ENCODE data around the gene CRADD.

Gene CRADD

DNA sequence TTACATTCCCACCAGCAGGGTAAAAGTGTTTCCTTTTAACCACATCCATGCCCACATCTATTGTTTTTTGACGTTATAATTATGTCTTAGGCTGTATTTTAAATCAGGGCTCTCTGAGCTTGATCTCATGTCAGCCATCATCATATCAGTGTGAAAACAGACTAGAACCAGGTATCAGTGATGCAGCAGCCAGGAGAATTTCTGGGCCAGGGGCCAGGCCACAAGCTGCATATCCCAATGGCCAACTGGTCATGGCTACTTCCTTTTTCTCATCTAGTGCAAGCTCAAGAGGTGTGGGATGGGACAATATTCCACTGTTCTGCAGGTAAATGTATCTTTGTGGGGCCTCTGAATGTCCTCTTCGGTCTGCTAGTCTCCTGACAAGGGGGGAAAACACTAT, 125.1 kb downstream of the CRADD start:
- H3K4me3 ChIP-seq (ENCODE audit: low read length in 2 of 2), result no peak overlapping the region
- no peaks in the 10 kb centered on the region for H3K9me3 ChIP-seq (ENCODE audit: control insufficient read depth in 2 of 2, low read length in 2 of 2)
- H3K27me3 ChIP-seq (ENCODE audit: control insufficient read depth in 2 of 2, insufficient read depth in 2 of 2, low read length in 2 of 2), result no peaks in the 10 kb centered on the region
- no peaks in the 10 kb centered on the region for H3K4me1 ChIP-seq (ENCODE audit: control insufficient read depth in 2 of 2, insufficient read depth in 2 of 2, low read length in 2 of 2)
- H3K9ac ChIP-seq (ENCODE audit: low read depth in 1 of 2, low read length in 2 of 2), result no peak overlapping the region
- H3K36me3 ChIP-seq (ENCODE audit: control insufficient read depth in 2 of 2, insufficient read depth in 2 of 2, low read length in 2 of 2), result no peaks in the 10 kb centered on the region
- H3K27ac ChIP-seq (ENCODE audit: low read depth in 2 of 2, low read length in 2 of 2), result no peak overlapping the region

DNA sequence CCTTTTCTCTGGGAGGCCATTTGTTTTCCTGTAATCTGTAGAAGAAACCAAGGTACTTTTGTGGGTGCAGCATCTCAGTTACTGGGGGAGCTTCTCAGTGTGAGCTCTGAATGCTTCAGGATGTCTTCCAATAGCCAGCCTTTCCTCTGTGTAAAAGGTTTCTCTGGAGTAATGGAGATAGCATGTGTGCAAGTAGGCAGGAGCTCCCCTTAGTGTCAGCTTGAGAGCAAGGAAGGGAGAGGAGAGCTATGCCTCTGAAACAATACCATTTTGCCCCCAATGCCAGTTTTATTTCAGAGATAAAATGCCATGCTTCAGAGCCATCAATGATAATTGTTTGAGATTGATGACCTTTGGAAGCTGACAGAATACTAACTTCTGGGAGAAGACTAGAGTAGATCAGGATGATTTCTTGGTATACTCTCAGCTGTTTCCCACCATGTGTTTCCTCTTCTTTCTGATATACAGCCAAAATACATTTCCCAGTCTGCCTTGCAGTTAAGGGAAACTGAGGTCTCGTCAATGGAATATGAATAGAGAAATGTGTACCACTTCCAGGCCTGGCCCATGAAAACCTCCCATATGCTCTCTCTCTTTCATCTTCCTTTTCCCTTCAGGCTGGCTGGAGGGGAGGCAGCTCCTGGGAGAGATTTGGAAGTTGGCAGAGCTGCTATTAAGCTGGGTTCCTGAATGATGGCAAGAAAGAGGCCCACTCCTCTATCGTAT, 125.7 kb downstream of the CRADD start:
- Histone ChIP-seq H3K9me3 (ENCODE audit: control insufficient read depth in 2 of 2, low read length in 2 of 2) (no peaks in the 10 kb centered on the region), H3K27ac (ENCODE audit: low read depth in 2 of 2, low read length in 2 of 2) (no peak overlapping the region), H3K9ac (ENCODE audit: low read depth in 1 of 2, low read length in 2 of 2) (no peak overlapping the region), H3K36me3 (ENCODE audit: control insufficient read depth in 2 of 2, insufficient read depth in 2 of 2, low read length in 2 of 2) (no peaks in the 10 kb centered on the region), H3K4me1 (ENCODE audit: control insufficient read depth in 2 of 2, insufficient read depth in 2 of 2, low read length in 2 of 2) (no peaks in the 10 kb centered on the region), H3K27me3 (ENCODE audit: control insufficient read depth in 2 of 2, insufficient read depth in 2 of 2, low read length in 2 of 2) (no peaks in the 10 kb centered on the region), H3K4me3 (ENCODE audit: low read length in 2 of 2) (no peak overlapping the region)

DNA sequence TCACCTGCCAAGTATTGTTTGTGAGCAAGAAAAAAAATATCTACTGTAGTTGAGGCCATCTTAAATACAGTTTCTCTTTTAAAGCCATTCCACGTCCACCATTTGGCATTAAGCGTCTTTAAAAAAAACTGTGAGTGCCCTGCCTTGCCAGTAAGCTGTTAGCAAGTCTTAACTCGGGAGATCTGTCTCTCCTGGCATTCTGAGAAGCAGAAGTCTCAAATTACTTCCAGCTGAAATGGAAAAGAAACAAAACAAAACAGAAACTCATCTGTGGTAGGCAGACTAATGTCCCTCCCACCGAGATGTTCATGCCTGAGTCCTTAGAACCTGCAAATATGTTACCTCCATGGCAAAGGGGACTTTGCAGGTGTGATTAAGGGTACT, 126.2 kb downstream of the CRADD start:
- no peaks in the 10 kb centered on the region for H3K36me3 ChIP-seq (ENCODE audit: control insufficient read depth in 2 of 2, insufficient read depth in 2 of 2, low read length in 2 of 2)
- H3K4me3 ChIP-seq (ENCODE audit: low read length in 2 of 2), result no peak overlapping the region
- no peak overlapping the region for H3K9ac ChIP-seq (ENCODE audit: low read depth in 1 of 2, low read length in 2 of 2)
- H3K27ac ChIP-seq (ENCODE audit: low read depth in 2 of 2, low read length in 2 of 2), result peak overlapping the region in 1 of 2 donors; percentile 15
- H3K9me3 ChIP-seq (ENCODE audit: control insufficient read depth in 2 of 2, low read length in 2 of 2), result no peaks in the 10 kb centered on the region
- no peaks in the 10 kb centered on the region for H3K27me3 ChIP-seq (ENCODE audit: control insufficient read depth in 2 of 2, insufficient read depth in 2 of 2, low read length in 2 of 2)
- H3K4me1 ChIP-seq (ENCODE audit: control insufficient read depth in 2 of 2, insufficient read depth in 2 of 2, low read length in 2 of 2), result no peaks in the 10 kb centered on the region

DNA sequence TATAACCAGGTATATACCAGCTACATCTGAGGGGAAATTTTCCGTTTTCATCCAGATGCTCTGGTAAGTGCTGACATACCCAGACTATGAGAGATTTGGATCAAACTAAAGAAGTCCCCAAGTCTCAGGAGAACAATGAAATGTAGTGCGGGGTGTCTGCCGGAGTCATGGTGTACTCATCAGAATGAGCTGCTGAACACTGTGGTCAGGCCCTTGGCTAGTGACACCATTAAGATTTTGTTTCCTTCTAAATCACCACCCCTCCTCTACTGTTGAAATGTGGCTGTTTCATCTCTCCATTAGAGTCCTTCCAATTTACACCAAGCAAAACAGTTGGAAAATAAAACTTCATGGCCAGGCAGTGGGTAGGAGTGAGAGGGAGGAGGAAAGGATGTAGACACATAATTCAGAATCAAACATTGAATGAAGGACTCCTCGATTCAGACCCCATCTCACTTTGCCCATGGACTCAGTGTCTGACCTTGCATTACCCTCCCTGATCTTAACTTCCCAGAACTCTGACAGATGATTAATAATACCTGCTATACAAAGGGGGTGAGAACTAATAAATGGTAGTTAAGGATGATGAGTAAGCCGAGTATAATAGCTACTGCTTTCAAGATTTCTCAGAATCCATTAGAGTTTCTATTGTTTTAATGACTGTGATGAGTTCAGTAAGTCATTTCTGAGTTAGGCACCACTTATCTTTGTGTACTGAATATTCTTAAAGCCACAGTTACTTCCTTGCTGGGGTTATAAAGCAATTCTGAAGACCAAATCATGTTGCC, 127.4 kb downstream of the CRADD start:
- Histone ChIP-seq H3K4me3 (ENCODE audit: low read length in 2 of 2) (no peak overlapping the region), H3K9ac (ENCODE audit: low read depth in 1 of 2, low read length in 2 of 2) (no peak overlapping the region), H3K27ac (ENCODE audit: low read depth in 2 of 2, low read length in 2 of 2) (no peak overlapping the region), H3K27me3 (ENCODE audit: control insufficient read depth in 2 of 2, insufficient read depth in 2 of 2, low read length in 2 of 2) (no peaks in the 10 kb centered on the region), H3K4me1 (ENCODE audit: control insufficient read depth in 2 of 2, insufficient read depth in 2 of 2, low read length in 2 of 2) (no peaks in the 10 kb centered on the region), H3K9me3 (ENCODE audit: control insufficient read depth in 2 of 2, low read length in 2 of 2) (no peaks in the 10 kb centered on the region), H3K36me3 (ENCODE audit: control insufficient read depth in 2 of 2, insufficient read depth in 2 of 2, low read length in 2 of 2) (no peaks in the 10 kb centered on the region)

DNA sequence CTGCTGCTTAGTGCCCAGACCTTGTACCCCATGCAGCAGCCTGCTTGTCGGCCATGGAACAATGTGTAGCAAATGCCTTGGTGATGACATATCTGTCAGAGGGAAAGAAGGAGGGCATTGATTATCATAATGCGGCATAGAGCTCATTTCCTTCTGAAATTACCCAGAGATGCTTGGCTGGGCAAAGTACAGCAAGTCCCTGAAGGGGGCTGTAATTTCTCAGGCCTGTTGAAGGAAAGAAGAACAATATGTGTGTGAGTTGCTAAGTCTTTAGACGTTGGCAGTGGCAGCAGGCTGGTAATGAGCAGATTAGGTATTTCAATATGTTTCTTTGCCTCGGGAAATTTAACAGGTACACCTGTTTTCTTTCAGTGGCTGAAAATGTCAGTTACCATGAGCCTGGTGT, 128.6 kb downstream of the CRADD start:
- Histone ChIP-seq H3K27ac (ENCODE audit: low read depth in 2 of 2, low read length in 2 of 2) (no peak overlapping the region), H3K4me3 (ENCODE audit: low read length in 2 of 2) (no peak overlapping the region), H3K27me3 (ENCODE audit: control insufficient read depth in 2 of 2, insufficient read depth in 2 of 2, low read length in 2 of 2) (no peaks in the 10 kb centered on the region), H3K9ac (ENCODE audit: low read depth in 1 of 2, low read length in 2 of 2) (no peak overlapping the region), H3K9me3 (ENCODE audit: control insufficient read depth in 2 of 2, low read length in 2 of 2) (no peaks in the 10 kb centered on the region), H3K36me3 (ENCODE audit: control insufficient read depth in 2 of 2, insufficient read depth in 2 of 2, low read length in 2 of 2) (no peaks in the 10 kb centered on the region), H3K4me1 (ENCODE audit: control insufficient read depth in 2 of 2, insufficient read depth in 2 of 2, low read length in 2 of 2) (no peaks in the 10 kb centered on the region)

DNA sequence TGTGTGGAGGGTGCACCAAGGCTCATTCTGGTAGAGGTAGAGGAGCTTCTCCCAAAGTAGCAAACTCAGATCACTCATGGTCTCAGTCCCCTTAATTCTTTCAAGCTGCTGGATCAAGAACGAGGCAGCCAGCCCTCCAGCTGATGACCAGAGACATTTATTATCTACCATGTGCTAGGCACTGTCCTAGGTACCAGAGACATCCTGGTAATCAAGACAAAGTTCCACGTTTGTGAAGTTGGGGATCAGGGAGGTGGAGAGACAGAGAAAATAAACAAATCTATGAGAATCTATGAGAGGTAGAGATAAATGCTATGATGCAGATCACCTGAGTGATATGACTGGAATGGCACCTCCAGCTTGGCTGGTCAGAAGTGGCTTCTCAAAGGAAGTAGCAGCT, 130.2 kb downstream of the CRADD start:
- no peak overlapping the region for H3K27ac ChIP-seq (ENCODE audit: low read depth in 2 of 2, low read length in 2 of 2)
- no peaks in the 10 kb centered on the region for H3K4me1 ChIP-seq (ENCODE audit: control insufficient read depth in 2 of 2, insufficient read depth in 2 of 2, low read length in 2 of 2)
- H3K9me3 ChIP-seq (ENCODE audit: control insufficient read depth in 2 of 2, low read length in 2 of 2), result no peaks in the 10 kb centered on the region
- no peak overlapping the region for H3K4me3 ChIP-seq (ENCODE audit: low read length in 2 of 2)
- H3K9ac ChIP-seq (ENCODE audit: low read depth in 1 of 2, low read length in 2 of 2), result no peak overlapping the region
- no peaks in the 10 kb centered on the region for H3K27me3 ChIP-seq (ENCODE audit: control insufficient read depth in 2 of 2, insufficient read depth in 2 of 2, low read length in 2 of 2)
- no peaks in the 10 kb centered on the region for H3K36me3 ChIP-seq (ENCODE audit: control insufficient read depth in 2 of 2, insufficient read depth in 2 of 2, low read length in 2 of 2)

DNA sequence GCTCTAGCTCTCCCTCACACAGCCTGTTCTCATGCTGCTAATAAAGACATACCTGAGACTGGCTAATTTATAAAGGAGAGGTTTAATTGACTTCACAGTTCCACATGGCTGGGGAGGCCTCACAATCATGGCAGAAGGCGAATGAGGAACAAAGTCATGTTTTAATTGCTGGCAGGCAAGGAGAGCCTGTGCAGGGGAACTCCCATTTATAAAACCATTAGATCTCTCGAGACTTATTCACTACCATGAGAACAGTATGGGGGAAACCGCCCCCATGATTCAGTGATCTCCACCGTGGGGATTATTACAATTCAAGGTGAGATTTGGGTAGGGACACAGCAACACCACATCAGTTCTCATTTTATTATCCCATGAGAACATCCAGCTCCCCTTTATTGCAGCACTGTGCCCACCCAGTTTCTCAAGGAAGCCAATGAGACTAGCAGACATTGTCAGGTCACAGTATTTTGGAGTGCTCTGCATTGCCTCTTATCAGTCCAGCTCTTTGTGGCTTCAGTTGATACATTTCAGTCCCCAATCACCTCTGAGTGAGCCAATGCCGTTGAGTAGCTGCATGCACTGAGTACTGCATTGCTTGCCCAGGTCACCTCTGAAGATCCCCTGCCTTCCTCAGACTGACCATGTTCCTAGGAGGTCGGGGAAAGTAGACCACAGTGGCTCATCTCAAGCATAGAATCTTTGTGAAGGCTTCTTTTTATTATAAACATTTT, 131.2 kb downstream of the CRADD start:
- no peaks in the 10 kb centered on the region for H3K36me3 ChIP-seq (ENCODE audit: control insufficient read depth in 2 of 2, insufficient read depth in 2 of 2, low read length in 2 of 2)
- H3K27me3 ChIP-seq (ENCODE audit: control insufficient read depth in 2 of 2, insufficient read depth in 2 of 2, low read length in 2 of 2), result no peaks in the 10 kb centered on the region
- no peaks in the 10 kb centered on the region for H3K9me3 ChIP-seq (ENCODE audit: control insufficient read depth in 2 of 2, low read length in 2 of 2)
- H3K4me1 ChIP-seq (ENCODE audit: control insufficient read depth in 2 of 2, insufficient read depth in 2 of 2, low read length in 2 of 2), result no peaks in the 10 kb centered on the region
- no peak overlapping the region for H3K9ac ChIP-seq (ENCODE audit: low read depth in 1 of 2, low read length in 2 of 2)
- no peak overlapping the region for H3K27ac ChIP-seq (ENCODE audit: low read depth in 2 of 2, low read length in 2 of 2)
- H3K4me3 ChIP-seq (ENCODE audit: low read length in 2 of 2), result no peak overlapping the region

DNA sequence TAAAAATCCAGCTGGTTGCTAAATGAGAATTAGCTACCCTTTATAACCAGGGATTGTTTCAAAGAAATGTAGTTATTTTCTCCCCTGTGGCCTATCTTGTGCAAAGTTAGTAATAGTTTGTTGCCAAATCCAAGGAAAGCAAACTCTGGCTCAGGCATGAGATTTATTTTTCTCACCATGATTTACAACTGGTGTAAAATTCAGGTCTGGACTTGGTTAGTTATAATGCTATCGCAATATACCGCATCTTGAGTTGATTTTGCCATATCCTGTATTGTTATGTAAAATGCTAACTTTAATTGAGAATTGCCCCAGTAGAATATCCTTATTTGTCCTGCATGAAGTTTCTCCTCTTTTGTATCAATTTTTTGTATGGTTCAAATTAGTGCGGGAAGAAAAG, 135.5 kb downstream of the CRADD start:
- no peak overlapping the region for H3K27ac ChIP-seq (ENCODE audit: low read depth in 2 of 2, low read length in 2 of 2)
- no peak overlapping the region for H3K9ac ChIP-seq (ENCODE audit: low read depth in 1 of 2, low read length in 2 of 2)
- H3K4me1 ChIP-seq (ENCODE audit: control insufficient read depth in 2 of 2, insufficient read depth in 2 of 2, low read length in 2 of 2), result no peaks in the 10 kb centered on the region
- no peaks in the 10 kb centered on the region for H3K36me3 ChIP-seq (ENCODE audit: control insufficient read depth in 2 of 2, insufficient read depth in 2 of 2, low read length in 2 of 2)
- H3K4me3 ChIP-seq (ENCODE audit: low read length in 2 of 2), result no peak overlapping the region
- H3K9me3 ChIP-seq (ENCODE audit: control insufficient read depth in 2 of 2, low read length in 2 of 2), result no peaks in the 10 kb centered on the region
- H3K27me3 ChIP-seq (ENCODE audit: control insufficient read depth in 2 of 2, insufficient read depth in 2 of 2, low read length in 2 of 2), result no peaks in the 10 kb centered on the region

DNA sequence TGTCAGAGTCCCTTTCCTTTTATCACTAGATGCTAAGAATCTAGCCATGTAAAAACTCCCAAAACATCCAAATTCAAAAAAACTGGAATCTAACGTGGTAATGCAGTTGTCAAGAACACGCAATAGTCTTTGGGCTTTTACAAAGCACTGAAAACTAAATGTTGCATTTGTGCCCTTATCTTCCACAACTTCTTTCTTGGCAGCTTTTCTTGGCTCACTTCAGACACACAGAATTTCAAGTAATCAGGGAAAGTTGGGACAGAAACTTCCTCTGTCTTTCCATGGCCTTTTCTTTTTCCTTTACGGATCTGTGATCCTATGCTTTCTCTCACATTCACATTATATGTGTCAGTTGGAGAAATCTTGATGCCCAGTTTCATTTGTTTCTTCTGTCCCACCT, 136.0 kb downstream of the CRADD start:
- H3K27ac ChIP-seq (ENCODE audit: low read depth in 2 of 2, low read length in 2 of 2), result peak overlapping the region; percentile 48 to 59
- H3K27me3 ChIP-seq (ENCODE audit: control insufficient read depth in 2 of 2, insufficient read depth in 2 of 2, low read length in 2 of 2), result no peaks in the 10 kb centered on the region
- H3K4me3 ChIP-seq (ENCODE audit: low read length in 2 of 2), result no peak overlapping the region
- H3K36me3 ChIP-seq (ENCODE audit: control insufficient read depth in 2 of 2, insufficient read depth in 2 of 2, low read length in 2 of 2), result no peaks in the 10 kb centered on the region
- H3K9ac ChIP-seq (ENCODE audit: low read depth in 1 of 2, low read length in 2 of 2), result no peak overlapping the region
- no peaks in the 10 kb centered on the region for H3K4me1 ChIP-seq (ENCODE audit: control insufficient read depth in 2 of 2, insufficient read depth in 2 of 2, low read length in 2 of 2)
- no peaks in the 10 kb centered on the region for H3K9me3 ChIP-seq (ENCODE audit: control insufficient read depth in 2 of 2, low read length in 2 of 2)

All from mucosa of rectum (tissue), 2 donors.